M059J (cell line): ENCODE results near the gene FCRL1. TPM values are rescaled to one million over a fixed set of nuclear protein-coding genes. Genes with fewer than 3 reads are reported as not detected.

ENCODE experiments used
- DNase-seq: peaks from one replicate; pipeline ENCODE4 v3.0.0-alpha.2; 2012; ENCODE audit warnings: low read depth
- total RNA-seq: library from RNA; depleted of rRNA; stranded (reverse); fragments of >200 nt; shearing (Covaris generic); gene quantifications from 2 replicates; pipeline ENCODE4 v1.2.3, GENCODE V29; 2014; rRNA removed

The FCRL1 gene, protein sequence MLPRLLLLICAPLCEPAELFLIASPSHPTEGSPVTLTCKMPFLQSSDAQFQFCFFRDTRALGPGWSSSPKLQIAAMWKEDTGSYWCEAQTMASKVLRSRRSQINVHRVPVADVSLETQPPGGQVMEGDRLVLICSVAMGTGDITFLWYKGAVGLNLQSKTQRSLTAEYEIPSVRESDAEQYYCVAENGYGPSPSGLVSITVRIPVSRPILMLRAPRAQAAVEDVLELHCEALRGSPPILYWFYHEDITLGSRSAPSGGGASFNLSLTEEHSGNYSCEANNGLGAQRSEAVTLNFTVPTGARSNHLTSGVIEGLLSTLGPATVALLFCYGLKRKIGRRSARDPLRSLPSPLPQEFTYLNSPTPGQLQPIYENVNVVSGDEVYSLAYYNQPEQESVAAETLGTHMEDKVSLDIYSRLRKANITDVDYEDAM
- not detected in 2 replicates for total RNA-seq

DNA sequence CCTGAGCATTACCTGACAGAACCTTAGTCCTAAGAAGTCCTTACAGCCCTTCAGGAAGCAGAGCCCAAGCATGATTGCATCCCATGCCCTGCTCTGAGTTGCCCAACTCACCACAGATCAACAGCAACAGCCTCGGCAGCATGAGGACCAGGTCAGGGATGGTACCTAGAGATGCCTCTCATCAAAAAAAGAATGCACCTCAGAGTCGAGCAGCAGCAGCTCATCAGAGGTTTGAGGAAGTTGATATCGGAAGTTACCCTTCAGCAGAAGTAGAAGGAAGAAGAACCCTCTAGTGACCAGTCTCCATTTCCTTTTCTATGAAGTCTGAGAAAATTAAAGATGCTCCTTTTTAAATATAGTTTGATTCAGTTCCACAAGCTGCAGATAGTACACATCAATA, at the start of gene FCRL1:
FCRL1 (minus strand) TSS at position 225 of the 400 bp plus-strand sequence; CDS start at position 142, 83 bp downstream.
- DNase-seq = no peak

DNA sequence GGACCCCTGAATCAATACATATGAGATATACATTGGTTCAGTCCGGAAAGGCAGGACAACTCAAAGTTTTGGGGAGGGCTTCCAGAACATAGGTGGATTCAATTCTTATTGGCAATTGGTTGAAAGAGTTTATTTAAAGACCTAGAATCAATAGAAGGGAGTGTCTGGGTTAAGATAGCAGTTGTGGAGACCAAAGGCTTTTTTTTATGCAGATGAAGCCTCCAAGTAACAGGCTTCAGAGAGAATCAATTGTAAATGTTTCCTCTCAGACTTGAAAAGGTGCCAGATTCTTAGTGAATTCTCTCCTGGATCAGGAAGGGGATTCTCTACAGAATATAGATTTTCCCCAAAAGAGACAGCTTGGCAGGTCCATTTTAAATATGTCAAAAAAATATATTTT, 48.7 kb upstream of the FCRL1 start:
- no peak for DNase-seq

DNA sequence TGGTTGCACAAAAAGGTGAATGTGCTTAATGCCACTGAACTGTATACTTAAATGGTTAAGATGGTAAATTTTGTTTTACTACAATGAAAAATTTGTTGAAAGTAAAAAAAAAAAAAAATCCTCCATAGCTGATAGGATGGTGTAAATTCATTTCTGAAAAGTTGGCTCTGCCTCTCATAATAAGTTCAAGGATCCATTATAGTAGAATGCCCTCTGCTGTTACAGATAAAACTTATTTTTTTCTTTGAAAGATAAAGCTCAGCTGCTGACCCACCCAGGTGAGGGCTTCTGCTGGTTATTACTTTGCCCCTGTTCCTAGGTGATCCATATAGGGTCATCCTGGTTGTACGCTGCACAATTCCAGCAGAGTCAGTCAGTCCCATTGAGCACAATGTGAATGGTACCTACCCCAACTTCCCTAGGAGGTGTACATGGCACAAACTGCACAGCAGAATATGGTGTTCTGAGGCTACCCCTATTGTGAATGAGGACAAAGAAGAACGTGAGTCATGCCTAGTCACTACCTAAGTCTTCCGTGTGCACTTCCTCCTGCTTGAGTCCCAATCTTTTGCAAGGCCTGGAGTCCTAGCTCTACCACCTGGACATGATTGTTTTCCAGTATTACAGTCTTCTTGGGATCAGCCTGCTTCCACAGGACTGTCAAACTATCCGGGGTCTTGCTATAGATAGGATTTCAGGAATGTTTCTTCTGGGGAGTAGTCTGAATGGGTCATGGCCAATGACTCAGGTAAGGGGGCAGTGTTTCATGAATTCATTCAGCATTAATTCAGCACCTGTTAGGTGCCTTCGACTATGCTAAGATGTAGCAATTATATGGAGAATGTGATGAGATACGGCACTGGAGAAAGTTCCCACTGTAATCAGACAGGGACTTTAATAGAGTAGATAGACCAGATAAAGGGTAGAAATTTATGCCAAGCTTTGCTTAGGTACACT, 42.5 kb upstream of the FCRL1 start:
- peak; percentile 2 for DNase-seq

DNA sequence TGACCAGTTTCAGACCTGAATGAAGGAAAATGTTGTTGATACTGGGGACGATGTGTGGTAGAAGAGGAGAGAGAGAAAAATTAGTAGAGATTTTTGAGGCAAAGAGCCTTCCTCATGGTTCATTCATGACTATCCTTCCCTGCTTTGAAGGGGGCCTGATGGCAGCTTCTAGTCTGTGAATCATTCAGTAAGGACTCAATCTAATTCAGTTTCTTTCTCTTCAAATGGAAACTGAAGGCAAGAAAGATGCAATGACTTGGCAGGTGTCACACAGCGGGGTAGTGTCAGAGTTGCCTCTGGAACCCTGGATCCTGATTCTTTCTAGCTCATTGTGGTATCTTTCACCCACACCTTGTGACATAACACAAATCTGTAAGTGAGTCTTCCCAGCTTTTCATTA, 36.6 kb upstream of the FCRL1 start:
- DNase-seq = no peak

DNA sequence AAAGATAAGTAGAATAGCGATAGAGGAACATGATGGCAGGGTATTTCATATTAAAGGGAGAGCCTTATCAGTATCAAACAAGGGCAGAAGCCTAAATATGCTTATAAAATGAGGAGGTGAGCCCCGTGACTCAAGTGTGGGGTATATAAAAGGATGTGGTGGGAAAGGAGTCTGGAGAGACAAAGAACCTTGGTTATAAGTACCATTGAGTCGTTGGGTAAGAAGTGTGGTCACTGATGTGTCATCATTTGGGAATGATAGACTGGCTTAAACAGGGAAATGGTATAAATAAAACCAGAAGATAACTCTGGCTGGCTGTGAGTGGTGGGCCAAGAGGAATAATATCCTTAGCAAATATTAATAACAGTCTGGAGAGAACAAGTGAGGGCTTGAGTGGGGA, 32.6 kb upstream of the FCRL1 start:
- peak; percentile 78 for DNase-seq

DNA sequence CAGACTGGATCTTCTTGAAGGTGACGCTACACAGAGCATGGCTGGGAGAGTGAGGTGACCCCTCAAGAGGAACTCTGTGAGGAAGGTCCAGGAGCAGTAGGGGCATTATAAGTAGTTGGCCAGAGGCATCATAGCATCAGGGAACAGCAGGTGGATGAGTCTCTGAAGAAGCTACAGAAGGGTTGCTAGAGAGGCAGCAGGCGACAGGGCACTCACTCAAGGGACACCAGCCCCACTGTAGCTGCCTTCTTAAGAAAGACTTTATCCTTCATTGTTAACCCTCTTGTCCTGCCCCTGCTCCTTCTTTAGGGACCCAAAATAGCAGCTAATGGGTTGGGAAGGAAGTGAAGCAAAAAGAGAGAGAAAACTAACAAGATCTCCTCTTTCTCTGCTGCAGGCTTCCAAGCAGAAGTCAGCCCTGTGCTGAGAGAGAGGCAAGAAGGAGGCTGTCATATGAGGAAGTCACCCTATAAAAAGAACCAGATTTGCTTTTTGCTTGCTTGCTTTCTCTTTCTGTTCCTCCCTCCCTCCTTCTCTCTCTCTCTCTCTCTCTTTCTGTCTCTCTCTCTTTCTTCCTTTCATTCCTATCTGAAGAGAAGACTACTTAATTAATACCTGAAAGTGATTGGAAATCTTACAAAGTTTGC, 29.4 kb upstream of the FCRL1 start:
- no peak for DNase-seq

DNA sequence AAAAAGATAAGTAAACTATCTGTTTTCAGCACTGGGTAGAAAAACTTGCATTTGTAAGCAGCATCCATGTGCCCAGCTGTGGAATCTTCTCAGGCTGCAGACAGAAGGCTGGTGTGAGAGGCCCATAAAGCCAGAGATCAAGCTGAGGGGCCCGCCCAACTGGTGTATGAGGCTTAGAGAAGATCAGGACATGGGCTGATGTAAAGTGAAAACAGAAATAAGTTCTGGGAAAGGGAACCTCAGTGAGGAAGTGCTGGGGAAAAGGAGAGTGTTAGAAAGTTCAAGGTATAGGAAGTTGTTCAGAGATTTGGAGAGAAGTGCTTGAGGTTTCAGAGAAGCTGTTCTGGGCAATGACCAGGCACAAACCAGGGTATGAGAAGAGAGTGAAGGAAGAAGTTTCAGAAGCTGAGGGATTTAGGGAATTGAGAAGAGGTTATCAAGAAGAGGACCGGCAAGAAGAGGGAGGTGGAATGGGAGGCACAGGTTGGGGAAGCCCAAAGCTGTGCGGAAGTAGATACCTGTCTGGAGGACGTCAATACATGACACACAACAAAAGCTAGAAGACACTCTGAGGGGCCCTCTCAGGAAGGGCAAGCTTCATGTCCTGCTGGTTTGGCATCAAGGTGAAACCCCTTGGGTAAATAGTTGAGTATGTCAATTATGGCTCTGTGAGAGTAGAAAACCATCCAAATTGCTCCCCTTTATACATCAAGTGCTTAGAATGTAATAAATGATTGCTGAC, 24.3 kb upstream of the FCRL1 start:
- DNase-seq = no peak

DNA sequence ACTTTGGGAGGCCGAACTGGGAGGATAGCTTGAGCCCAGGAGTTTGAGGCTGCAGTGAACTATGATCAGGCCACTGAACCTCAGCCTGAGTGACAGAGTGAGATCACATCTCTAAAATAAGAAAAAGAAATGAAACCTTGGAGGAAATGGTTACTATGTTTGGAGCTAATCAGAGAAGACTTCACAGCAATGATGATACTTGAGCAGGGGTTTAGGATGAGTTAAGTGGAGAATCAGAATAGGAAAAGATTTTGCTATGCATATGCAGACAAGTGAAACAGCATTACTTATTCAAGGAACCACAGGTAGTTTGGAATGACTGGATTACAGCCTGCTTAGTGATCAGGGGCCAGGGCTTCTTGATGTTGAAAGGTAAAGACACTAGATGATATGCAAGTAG, 23.0 kb upstream of the FCRL1 start:
- DNase-seq = no peak

DNA sequence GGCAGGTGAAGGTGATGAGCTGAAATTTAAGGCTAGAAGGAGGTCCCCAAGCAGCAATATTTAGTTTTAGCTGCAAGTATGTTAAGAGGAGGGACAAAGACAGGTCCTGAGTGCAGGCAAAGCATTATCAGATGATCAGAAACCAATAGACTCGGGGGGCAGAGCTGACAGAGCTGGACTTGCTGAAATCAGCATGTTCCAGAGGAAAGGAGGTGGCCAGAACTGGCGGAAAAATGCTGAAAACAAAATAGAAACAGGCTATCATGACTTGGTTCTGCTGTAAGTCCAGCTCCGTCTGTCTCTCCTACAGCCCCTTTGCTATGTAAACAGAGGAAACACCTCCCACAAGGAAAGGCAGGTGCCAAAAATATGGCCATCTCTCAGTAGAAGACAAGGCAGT, 21.8 kb upstream of the FCRL1 start, which contains the start of gene CD5L:
CD5L (minus strand) TSS at position 101 of the 400 bp plus-strand sequence. CDS start 107 bp downstream, outside the sequence.
- DNase-seq = no peak

DNA sequence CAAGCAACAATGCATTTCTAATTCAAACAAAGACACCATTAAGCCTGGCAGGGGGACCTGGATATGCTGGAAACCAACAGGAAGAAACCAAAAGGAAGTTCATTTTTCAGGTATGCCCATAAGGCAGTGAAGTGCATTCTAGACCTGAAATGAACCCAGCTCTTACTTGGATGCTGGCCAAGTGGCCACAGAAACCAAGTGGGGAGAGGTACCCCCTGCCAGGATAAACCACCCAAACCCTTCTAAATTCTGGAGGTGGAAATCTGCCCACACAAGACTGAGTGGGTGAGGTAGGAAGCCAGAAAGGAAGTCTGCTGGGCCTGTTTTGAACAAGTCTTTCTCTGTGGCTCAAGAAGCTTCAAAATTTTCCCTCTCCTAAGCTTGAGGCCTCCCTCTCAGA, 19.0 kb upstream of the FCRL1 start:
- no peak for DNase-seq

DNA sequence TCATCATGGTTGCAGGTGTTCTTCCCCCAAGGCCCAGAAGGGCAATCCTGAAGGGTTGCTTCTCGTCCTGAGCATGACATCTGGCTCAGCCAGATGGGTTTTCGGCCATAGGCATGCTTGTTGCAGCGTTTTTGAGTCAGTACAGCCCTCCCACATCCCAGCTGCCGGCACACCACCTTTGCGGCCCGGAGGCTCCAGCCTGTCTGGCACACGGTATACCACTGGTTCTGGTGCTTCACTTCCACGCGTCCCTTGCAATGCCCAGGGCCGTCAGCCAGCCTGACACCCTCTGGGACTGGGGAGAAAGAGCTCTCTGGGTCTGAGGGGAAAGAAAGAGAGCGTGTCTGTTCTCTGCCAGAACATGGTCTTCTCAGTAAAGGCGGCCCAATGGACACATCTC, 14.5 kb upstream of the FCRL1 start:
- DNase-seq = no peak

DNA sequence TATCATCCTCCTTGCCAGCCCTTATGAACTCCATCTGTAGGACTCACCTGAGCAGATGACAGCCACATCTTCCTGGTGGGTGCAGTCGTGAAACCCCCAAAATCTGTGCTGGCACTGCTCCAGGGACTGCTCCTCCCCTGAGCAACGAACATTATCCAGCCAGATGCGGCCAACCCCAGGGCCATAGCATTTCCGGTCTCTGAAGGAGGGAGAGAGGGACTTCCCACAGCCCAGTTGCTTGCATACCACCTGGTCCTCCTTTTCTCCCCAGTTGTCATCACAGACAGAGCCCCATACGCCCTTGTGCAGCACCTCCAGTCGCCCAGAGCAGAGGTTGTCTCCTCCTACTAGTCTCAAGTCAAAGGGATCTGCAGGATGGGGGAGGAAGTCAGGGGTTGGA, 13.2 kb upstream of the FCRL1 start:
- DNase-seq = no peak

DNA sequence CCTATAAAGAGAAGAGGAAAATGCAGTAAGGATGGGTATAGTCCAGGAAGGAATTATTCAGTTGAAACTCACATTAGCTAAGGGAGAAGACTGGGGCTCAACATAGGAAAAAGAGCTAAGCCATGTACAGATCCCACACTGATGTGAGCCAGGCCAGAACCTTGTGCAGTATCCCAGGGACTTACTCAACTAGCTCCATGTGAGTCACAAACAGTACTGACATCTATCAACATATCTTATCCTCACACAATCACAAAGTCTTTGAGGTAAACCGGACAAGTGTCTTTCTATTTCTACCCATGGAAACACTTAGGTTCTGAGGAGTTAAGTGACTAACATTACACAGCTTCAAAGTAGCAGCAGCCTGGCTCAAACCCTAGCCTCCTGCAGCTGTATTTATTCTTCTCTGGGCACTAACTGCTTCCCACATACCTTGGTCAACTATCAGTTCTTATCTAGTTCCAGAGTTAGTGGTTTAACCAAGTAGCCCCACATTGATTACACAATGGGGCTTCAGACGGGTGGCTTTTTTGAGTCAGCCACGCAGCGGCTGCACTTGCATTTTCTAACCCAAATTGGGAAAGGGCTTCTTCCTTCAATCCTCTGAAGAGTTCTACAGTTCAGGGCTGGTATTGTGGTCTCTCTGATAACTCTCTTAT, 12.2 kb upstream of the FCRL1 start:
- no peak for DNase-seq

DNA sequence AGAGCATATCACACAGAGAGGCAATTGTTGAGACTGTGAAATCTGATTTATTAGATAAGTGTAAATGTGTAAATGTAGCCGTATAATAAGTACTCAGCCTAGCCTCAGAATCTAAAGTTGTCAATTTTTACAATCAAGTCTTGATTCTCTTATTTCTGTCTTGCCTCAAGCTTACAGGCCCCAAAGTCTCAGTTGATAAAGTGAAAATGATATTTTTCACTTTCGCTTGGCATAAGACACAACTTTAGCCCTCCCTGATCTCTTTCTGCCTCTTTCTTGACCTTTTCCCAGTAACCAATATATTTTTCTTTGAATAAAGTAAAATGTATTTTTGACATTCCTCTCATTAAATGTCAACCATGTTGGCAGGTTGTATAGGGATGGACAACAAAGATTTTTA, 11.0 kb upstream of the FCRL1 start:
- DNase-seq = no peak

DNA sequence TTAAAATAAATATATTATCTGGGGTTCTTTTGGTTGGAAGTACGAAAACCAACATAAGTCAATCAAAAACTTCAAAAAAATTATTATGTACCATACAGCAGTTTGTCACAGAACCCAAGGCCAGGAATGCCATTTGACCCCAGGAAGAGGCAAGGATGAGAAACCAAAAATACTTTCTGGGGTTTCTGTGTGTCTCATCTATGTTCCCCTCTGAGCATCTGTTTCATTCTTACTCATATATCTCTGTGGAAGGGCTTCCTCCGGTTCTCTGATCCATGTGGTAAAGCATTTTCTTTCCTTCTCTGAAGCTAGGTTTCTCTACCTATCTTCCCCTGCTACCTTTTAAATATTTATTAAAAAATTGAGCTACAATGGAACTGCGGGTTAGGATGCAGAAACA, 9.8 kb upstream of the FCRL1 start:
- no peak for DNase-seq

DNA sequence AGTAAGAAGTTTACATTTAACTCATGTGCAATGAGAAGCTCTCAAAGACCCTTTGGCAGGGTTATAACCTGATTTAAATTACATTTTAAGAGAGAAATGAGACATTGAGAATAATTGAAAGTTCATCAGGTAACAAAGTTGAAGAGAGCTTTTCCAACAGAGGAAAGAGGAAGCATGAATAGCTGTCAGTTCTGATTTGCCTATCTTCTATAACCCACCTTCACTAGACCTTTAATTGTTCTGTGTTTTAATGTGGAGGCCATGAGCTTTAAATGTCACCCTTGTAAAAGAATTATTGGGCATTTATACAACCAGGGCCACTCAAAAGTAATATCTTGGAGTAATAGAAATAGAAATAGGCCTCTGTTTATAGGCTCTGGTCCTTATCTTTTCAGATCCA, 9.3 kb upstream of the FCRL1 start:
- no peak for DNase-seq

DNA sequence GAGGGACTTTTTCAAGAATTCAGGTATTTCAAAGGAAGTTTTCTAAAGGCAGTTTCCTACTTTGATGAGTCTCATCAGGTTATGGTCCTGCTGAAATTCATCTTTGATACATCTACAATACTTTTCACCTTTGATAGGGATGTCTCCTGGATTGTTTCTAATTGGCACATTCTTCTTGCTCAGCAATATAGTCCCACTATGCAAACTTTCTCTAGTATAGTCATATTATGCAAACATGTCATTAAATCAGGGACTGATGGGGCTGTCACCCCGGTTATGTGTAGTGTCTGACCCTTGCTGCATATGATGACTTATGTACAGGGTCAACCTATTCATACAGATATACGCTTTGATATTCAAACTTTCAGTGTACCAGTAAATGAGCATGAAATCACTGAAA, 379 bp upstream of the FCRL1 start:
- DNase-seq = no peak

DNA sequence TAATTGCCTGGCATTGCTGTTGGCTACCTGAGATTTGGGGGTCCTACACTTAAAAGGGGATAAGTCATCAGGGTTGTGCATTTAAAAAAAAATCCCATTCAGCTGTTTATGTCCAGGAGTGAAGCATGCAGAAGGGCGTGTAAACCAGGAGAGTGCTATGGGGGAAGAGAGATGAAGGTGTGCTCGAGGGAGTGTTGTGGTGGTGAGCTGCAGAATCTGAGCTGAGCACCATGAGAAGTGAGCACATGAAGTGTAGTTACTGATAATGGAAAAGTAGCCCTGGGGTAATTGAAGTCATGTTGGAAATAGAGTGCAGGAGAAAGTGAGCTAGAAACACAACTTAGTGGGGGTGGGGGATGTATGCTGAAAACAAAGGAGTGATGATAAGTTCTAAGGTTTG, 705 bp downstream of the FCRL1 start:
- no peak for DNase-seq

DNA sequence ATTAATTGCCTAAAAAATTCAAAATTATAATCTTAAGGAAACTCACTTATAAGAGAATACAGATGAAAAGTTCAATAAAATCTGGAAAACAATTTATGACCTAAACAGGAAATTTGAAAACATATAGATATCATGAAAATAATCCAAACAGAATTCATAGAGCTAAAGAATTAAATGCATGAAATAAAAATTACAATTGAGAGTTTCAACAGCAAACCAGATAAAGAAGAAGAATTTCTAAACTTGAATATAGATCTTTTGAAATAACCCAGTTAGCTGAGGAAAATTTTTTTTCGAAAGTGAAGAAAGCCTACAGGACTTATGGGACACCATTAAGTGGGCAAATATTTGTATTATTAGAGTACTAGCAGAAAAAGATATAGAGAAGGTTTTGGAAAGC, 6.7 kb downstream of the FCRL1 start:
- DNase-seq = no peak

DNA sequence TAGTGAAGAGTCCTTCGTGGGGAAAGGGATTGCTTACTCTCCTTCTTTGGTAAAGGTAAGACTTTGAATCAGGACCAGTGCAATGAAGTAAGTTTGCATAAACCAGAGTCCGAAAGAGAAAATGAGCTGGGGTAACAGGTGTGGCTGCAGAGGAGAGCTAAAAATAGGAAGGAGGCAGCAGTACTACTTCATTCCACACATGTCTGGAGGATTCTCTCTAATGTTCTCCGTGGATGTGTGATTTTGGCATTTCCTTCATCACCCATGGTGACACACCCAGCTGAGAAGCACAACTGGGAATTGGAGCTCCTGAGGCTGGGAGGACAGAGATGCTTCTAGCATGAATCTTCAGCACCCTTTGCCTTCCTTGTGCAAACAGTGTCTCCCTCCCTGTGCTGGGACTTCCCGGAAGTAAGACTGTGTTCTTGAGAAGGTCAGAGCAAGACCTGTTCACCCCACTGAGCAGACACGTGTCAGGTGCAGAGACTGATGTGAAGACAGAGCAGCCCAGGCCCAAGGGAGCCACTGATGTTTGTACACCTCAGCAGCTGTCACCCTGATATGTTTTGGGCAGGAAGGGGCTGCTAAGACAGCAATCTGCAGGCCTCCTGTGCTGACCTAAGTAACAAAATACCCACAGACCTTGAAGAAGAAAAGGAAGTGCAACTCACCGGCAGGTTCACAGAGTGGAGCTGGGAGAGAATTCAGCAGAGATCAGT, 13.3 kb downstream of the FCRL1 start:
- no peak for DNase-seq
